Fibroblast of upper back skin (primary cell): ENCODE measurements around the gene FUOM.
"Not testable (repeated sequence)": the region's sequence is repeated elsewhere in the genome, so short reads cannot be mapped to it uniquely, and the experiment has no call there.

Source experiments
- DNase-seq: peaks from one replicate; pipeline ENCODE4 v3.0.0-alpha.2; 2013

Gene FUOM

GRCh38 chr10:133388236-133388972 is 30.6 kb upstream of the FUOM start:
- DNase-seq, result no peak

- DNase-seq, result not testable (repeated sequence)
These were observed 29.1 kb upstream of the FUOM start for GRCh38 chr10:133386951-133387350.

- DNase-seq, result no peak
These were observed 27.4 kb upstream of the FUOM start for GRCh38 chr10:133385214-133385613.

GRCh38 chr10:133384071-133384470 is 26.3 kb upstream of the FUOM start:
- DNase-seq, result no peak

- DNase-seq, result no peak
These were observed 25.7 kb upstream of the FUOM start for GRCh38 chr10:133383551-133383950.

DNA sequence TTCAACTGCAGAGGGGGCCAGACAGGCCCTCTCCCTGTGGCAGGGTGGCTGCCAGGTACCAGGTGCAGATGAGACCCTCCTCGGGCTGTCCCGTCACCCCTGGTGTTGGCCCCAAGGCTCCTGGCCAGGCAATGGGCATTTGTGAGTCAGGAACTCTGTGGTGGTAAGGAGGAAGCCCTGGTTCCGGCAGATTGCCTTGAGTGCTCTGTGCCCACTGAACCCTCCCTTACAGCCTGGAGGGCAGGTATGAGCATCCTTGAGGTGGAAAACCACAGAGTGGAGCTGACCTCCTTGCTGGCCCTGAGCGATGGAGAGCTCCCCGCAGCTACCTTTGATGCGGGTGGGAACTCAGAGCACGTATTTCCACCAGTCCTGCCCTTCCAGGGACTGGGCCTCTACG is 23.2 kb upstream of the FUOM start:
- no peak for DNase-seq

DNA sequence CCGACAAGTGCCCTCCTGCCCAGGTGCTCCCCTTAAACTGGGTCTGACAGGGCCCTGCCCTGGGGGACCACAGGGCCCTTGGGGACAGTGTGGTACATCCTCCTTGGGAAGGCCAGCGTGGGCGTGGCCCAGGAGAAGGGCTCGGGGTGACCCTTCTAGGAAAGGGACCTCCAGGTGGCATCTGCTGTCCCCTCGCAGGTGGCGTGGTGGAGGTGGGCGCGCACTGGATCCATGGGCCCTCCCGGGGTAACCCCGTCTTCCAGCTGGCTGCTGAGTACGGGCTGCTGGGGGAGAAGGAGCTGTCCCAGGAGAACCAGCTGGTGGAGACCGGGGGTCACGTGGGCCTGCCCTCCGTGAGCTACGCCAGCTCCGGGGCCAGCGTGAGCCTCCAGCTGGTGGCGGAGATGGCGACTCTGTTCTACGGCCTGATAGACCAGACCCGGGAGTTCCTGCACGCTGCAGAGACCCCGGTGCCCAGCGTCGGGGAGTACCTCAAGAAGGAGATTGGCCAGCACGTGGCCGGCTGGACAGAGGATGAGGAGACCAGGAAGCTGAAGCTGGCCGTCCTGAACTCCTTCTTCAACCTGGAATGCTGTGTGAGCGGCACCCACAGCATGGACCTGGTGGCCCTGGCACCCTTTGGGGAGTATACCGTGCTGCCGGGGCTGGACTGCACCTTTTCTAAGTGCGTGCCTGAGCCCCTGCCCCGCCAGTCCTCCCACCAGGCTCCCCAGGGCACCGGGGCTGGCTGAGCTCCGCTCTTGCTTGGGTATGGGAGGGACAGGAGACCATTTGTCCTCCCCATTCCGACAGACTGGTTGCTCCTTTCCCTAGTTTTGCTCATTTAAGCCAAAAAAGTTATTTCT is 22.2 kb upstream of the FUOM start:
- DNase-seq, result no peak

DNA sequence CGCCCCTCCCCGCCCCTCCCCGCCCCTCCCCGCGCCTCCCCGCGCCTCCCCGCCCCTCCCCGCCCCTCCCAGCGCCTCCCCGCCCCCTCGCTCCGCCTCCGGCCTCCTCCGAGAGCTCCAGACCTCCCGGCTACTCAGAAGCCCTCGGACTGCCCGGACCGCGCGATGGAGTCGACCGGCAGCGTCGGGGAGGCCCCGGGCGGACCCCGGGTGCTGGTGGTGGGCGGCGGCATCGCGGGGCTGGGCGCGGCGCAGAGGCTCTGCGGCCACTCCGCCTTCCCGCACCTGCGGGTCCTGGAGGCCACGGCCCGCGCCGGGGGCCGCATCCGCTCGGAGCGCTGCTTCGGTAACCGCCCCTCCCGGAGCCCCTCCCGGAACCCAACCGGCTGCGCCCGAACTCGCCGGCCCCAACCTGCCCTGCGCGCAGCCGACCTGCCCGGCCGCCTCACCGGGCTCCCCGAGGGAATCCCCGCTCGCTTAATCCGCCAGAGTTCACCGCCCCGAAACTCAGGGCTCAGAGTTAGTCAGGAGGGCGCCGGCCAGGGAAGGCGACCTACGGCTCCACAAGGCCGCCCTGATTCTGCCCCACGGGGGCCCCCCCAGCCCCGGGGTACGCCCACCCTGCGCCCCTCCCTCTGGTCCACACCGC is 21.5 kb upstream of the FUOM start, which contains the start of gene PAOX:
PAOX (plus strand) TSS at position 111 of the 649 bp plus-strand sequence; CDS start at position 166, 55 bp downstream.
- peak; percentile 55 for DNase-seq

- DNase-seq, result peak; percentile 34
These were observed 20.7 kb upstream of the FUOM start for GRCh38 chr10:133378251-133379096.

DNA sequence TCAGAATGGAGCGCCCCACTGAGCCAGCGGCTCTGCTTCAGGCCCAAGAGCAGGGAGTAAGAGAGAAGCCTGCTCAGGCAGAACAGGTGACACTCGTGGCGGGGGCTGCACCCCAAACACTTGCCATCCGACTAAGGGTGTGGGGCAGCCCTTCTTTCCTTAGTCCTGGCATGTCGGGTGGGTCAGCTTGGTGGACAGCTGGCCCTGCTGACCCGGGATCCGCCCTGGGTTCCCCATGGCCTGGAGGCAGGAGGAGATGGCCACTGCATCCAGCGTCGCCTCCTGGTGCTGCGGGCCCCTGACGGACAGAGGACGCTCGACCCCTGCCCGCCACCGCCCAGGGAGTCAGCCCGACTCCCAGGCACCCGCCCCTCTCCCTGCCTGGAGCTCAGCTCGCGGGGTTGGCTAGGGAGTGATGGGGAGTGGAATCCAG is 20.0 kb upstream of the FUOM start:
- no peak for DNase-seq

GRCh38 chr10:133377025-133377817 is 19.4 kb upstream of the FUOM start:
- no peak for DNase-seq

DNA sequence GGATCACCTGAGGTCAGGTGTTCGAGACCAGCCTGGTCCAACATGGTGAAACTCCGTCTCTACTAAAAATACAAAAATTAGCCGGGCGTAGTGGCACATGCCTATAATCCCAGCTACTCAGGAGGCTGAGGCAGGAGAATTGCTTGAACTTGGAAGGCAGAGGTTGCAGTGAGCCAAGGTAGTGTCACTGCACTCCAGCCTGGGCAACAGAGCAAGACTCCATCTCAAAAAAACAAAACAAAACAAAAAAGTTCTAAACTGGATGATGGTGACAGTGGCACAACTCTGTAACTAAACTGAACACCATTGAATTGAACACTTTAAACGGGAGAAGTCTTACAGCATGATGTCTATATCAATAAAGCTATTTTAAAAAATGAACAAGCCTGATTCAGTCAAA is 18.4 kb upstream of the FUOM start:
- not testable (repeated sequence) for DNase-seq

DNA sequence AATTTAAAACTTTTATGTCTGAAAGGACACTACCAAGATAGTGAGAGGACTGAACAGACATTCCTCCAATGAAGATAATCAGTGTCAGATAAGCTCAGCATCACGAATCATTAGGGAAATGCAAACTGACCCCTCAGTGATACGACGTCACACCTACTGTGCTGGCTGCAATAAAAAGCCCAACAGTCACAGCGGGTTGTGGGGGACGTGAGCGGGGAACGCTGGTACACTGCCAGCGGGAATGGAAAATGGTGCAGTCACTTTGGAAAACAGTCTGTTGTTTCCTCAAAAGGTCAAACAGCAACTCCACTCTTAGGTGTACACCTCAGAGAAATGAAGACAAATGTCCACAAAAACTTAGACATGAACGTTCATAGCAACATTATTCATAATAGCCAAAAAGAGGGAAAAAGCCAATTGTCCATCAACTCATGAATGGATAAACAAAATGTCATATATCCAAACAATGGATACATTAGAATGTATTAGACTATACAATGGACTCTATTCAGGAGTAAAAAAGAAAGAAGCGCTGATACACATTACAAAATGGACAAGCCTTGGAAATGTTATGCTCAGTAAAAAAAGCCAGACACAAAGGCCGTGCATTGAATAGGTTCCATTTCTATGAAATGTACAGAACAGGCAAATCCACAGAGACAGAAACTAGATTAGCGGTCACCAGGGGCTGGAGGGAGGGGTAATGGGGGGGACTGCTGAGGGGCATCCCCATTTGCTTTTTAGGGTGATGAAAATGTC is 17.7 kb upstream of the FUOM start:
- DNase-seq, result no peak

- DNase-seq, result peak; percentile 91
These were observed 15.6 kb upstream of the FUOM start, which contains the start of gene ECHS1 for GRCh38 chr10:133373174-133374090. TSS of gene ECHS1 (minus strand) at chr10:133373354. CDS start at chr10:133373333, 21 bp downstream.

DNA sequence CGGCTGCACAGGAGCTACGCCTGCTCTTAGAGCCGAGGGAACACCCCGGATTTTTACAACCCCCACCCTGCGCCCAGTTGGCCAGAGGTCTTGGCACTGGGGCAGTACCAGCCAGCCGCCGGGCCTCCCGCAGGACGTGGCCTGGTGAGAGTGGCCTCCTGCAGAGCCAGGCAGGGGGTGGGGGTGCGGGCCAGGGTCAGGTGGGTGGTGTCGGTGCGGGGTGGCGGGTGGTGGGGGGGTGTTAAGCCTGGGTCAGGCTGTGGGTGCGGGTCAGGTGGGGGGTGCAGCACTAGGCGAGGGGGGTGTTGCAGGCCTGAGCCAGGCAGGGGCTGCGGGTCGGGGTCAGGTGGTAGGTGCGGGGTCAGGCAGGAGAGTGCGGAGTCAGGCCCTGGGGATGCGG is 14.7 kb upstream of the FUOM start:
- DNase-seq, result no peak

- no peak for DNase-seq
These were observed 12.4 kb upstream of the FUOM start for GRCh38 chr10:133370030-133370786.

- no peak for DNase-seq
These were observed 10.3 kb upstream of the FUOM start for GRCh38 chr10:133368153-133368552.

DNA sequence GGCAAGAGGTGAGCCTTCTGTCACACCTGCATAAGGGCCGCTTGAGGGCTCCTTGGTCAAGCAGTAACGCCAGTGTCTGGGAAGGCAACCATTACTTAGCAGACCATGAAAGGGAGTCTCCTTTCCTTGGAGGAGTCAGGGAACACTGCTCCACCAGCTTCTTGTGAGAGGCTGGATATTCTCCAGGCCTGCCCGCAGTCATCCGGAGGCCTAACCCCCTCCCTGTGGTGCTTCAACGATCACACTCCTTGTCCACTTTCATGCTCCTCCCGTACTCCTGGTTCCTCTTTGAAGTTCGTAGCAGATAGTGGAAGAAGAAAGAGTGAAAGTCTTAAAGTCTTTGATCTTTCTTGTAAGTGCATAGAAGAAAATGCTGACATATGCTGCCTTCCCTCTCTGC is 9.6 kb upstream of the FUOM start:
- DNase-seq, result not testable (repeated sequence)

DNA sequence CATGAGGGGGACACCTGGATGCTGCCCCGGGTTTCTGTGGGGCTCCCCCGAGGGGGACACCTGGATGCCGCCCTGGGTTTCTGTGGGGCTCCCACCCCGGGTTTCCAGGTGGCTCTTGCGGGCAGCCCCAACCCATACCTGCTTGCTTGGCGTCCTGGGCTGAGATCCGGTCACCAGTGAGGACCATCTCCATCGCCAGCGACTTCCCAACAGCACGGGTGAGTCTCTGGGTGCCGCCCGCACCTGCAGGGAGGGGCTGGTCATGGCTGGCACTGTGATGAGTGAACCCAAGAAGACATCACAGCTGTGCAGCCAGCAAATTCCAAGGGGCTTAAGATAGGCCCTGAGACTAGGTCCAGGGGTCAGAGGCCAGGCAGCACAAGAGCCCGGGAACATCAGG is 8.9 kb upstream of the FUOM start:
- DNase-seq, result no peak
